Kidney (tissue), 14 donors: Measurements from ENCODE around the gene DBNL. TPM values are rescaled to one million over a fixed set of nuclear protein-coding genes. Genes with fewer than 3 reads are reported as not detected.

Experiments used
- DNase-seq, 5 donors: peaks; one replicate each; pipeline ENCODE4 v3.0.0-alpha.2; 2013 to 2020
- FAIRE-seq: peaks from 2 replicates; lab custom pipeline; 2012; peaks lifted over from hg19 to GRCh38; lab: Jason Lieb, UNC
- H3K27ac ChIP-seq, 2 donors: one replicate each; pipeline ENCODE4 v1.7.0; 2013; ENCODE audit warnings: low read depth in 2 of 2, low read length in 2 of 2, inconsistent platforms in 1 of 2
- H3K27me3 ChIP-seq: one replicate; pipeline ENCODE4 v1.7.1; 2013; ENCODE audit warnings: low read length, inconsistent platforms; ENCODE audit not compliant: control insufficient read depth, insufficient read depth
- H3K36me3 ChIP-seq, 3 donors: one replicate each; pipeline versions ENCODE4 v1.7.0 to v1.7.1; 2013; ENCODE audit warnings: low read length in 3 of 3, control low read depth in 1 of 3, inconsistent platforms in 1 of 3; ENCODE audit not compliant: insufficient read depth in 3 of 3, control insufficient read depth in 2 of 3
- H3K4me1 ChIP-seq, 3 donors: one replicate each; pipeline versions ENCODE4 v1.7.0 to v1.7.1; 2013; ENCODE audit warnings: low read length in 3 of 3, inconsistent platforms in 1 of 3, low read depth in 1 of 3; ENCODE audit not compliant: control insufficient read depth in 2 of 3, insufficient read depth in 2 of 3
- H3K4me3 ChIP-seq, 3 donors: one replicate each; pipeline versions ENCODE4 v1.7.0 to v1.8.1; 2013; ENCODE audit warnings: low read length in 3 of 3, control low read depth in 1 of 3, inconsistent platforms in 1 of 3
- H3K9ac ChIP-seq, 3 donors: one replicate each; pipeline versions ENCODE4 v1.7.0 to v1.7.1; 2013; ENCODE audit warnings: low read length in 3 of 3, control low read depth in 1 of 3, inconsistent platforms in 1 of 3
- H3K9me3 ChIP-seq, 3 donors: one replicate each; pipeline versions ENCODE4 v1.7.0 to v1.7.1; 2013; ENCODE audit warnings: low read length in 3 of 3, control low read depth in 1 of 3, inconsistent platforms in 1 of 3; ENCODE audit not compliant: control insufficient read depth in 2 of 3, insufficient read depth in 1 of 3
- intact Hi-C: fragments of 100-400 bp; cut with DNase I; formaldehyde crosslinking; loops from one replicate; pipeline ENCODE4 v1.11.1; 2022
- polyA plus RNA-seq: library from polyadenylated mRNA; stranded (reverse); fragments of 350-450 nt; fragmentation: Illumina TruSeq; extraction: RNeasy Lipid Tissue Mini Kit (QIAGEN cat#74804); gene quantifications from one replicate; pipeline ENCODE4 v1.2.3, GENCODE V29; 2014; ENCODE audit warnings: low read depth, low replicate concordance; ENCODE audit not compliant: insufficient read depth
- total RNA-seq: library from RNA; stranded (reverse); fragmentation: NEBNext Ultra II Directional; extraction: Animal tissue kit (Norgen Biotek cat#: 25700); gene quantifications from one replicate; pipeline ENCODE4 v1.2.1, GENCODE V29; 2021
- TF ChIP-seq, protein P1 (sequence below): IDR thresholded peaks from 3 replicates; pipeline ENCODE4 v1.5.1; 2012; ENCODE audit warnings: mild to moderate bottlenecking, moderate library complexity, borderline replicate concordance; ENCODE audit not compliant: insufficient read depth; ENCODE audit errors: extremely low read depth
- donor health status: control.
- donor health status: control.
- donor health status: control.
- donor health status: control.
- donor health status: control.
- donor health status: DM: yes; HTN: yes; CAD: no.
- donor health status: Normal renal cell carcinoma (clear cell type).

Gene DBNL
- total and polyA plus RNA-seq, 2 donors from 2014 or later = 85.9 to 103 TPM

DNA sequence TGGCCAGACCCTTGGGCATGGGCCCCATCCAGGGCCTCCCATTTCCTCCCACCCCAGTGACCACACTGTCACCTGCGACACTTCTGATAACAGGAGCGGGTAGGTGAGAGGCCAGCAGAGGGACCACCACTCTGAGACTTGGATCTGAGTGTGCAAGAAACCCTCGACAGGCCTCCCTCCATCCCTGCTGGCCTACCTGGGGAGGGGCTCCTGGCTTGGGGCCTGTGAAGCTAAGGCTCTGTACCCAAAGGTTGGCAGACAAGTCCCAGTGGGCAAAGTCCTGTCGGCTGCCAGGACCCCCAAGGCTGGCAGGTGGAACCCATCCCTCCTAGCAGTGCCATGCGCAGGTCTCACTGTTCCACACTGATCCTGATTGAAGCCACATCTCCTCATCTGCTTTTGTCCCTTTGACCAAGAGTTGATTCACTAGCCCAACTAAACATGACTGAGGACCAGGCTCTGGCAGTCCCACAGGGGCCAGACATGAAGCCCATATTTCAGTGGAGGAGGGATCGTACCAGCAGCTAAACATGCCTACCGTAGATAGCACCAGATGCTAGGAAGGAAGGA is 22.1 kb downstream of the DBNL start:
- Histone ChIP-seq H3K27ac (no peak overlapping the region), H3K4me3 (no peak overlapping the region), H3K36me3 (no peaks in the 10 kb centered on the region), H3K9me3 (no peaks in the 10 kb centered on the region), H3K9ac (no peak overlapping the region), H3K4me1 (peaks cover 0 to 21% (median 5%) of the 10 kb centered on the region in 3 donors), H3K27me3 (no peaks in the 10 kb centered on the region)
- TF ChIP-seq, protein P1, sequence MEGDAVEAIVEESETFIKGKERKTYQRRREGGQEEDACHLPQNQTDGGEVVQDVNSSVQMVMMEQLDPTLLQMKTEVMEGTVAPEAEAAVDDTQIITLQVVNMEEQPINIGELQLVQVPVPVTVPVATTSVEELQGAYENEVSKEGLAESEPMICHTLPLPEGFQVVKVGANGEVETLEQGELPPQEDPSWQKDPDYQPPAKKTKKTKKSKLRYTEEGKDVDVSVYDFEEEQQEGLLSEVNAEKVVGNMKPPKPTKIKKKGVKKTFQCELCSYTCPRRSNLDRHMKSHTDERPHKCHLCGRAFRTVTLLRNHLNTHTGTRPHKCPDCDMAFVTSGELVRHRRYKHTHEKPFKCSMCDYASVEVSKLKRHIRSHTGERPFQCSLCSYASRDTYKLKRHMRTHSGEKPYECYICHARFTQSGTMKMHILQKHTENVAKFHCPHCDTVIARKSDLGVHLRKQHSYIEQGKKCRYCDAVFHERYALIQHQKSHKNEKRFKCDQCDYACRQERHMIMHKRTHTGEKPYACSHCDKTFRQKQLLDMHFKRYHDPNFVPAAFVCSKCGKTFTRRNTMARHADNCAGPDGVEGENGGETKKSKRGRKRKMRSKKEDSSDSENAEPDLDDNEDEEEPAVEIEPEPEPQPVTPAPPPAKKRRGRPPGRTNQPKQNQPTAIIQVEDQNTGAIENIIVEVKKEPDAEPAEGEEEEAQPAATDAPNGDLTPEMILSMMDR = no peak
- intact Hi-C loops = no loop called here
- DNase-seq (peak in 2 of 5 donors; percentile 53 to 63), FAIRE-seq (no peak)

DNA sequence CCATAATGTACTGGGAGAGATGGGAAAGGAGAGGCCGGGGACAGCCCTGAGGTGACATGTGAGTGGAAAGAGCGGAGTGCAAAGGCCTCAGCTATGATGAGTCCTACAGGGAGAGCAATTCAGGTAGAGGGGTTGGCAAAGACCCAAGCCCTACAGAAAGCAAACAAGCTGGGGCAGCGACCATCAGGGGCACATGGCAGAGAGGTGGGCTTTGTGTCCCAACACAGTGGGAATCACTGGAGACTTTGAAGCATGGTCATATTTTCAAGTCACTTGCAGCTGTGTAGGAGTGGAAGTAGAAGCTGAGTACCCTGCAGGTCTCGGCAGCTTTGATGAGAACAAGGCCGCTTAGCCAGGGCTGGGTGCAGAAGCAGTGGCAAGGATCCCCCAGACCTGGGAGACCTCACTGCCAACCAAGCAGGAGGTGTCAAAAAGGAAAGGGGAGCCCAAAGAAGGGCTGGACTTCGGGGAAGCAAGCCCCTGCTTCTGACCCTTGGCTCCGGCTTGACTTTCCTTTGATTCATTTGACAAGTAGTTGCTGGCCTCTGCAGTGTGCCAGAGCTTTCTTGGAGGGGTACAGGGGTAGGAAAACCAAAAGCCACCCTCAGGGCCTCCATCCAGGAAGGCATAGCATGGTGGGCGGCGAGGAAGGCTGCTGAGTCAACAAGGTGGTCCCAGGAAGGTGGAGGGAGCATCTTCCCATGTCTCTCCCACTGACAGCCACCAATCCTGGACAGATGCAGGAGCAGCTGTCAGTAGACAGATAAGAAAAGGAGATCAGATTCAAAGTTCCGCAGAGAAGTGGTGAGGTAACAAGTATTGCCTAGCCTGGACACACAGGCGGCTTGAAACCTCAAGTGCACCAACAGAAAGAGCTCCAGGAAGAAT is 22.8 kb downstream of the DBNL start:
- DNase-seq (peak in 2 of 5 donors; percentile 42 to 56), FAIRE-seq (no peak)
- TF ChIP-seq, protein P1 = no peak
- Histone ChIP-seq H3K4me1 (peaks cover 0 to 22% (median 9%) of the 10 kb centered on the region in 3 donors), H3K9ac (no peak overlapping the region), H3K4me3 (no peak overlapping the region), H3K27ac (no peak overlapping the region), H3K27me3 (no peaks in the 10 kb centered on the region), H3K9me3 (no peaks in the 10 kb centered on the region), H3K36me3 (no peaks in the 10 kb centered on the region)
- intact Hi-C loops = no loop called here

DNA sequence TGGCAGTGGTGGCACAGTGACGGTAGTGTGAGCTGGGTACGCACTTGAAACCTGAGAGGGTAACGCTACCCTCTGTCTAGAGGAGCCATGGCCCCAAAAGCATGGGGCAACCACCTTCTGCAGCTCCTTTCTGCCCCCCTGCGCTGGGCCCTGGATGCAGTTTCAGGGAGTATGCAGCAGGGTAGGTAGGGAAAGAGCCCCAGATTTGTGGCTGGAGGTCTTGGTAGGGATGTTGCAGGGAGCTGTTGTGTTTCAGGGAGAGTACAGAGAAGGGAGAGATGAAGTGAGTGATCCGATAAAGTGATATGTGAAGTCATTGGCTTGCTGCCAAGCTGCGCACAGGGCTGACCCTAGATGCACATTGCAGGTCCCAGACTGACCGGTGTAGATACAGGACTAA is 23.6 kb downstream of the DBNL start:
- FAIRE-seq (no peak), DNase-seq (peak in 1 of 5 donors; percentile 19)
- Histone ChIP-seq H3K9ac (no peak overlapping the region), H3K27me3 (no peaks in the 10 kb centered on the region), H3K27ac (no peak overlapping the region), H3K36me3 (peaks cover 0 to 4% (median 0%) of the 10 kb centered on the region in 3 donors), H3K4me3 (no peak overlapping the region), H3K9me3 (no peaks in the 10 kb centered on the region), H3K4me1 (peaks cover 0 to 21% (median 11%) of the 10 kb centered on the region in 3 donors)
- intact Hi-C loops = no loop called here
- TF ChIP-seq, protein P1 = no peak
